ENCODE measurements around the gene DNTT.

DNA sequence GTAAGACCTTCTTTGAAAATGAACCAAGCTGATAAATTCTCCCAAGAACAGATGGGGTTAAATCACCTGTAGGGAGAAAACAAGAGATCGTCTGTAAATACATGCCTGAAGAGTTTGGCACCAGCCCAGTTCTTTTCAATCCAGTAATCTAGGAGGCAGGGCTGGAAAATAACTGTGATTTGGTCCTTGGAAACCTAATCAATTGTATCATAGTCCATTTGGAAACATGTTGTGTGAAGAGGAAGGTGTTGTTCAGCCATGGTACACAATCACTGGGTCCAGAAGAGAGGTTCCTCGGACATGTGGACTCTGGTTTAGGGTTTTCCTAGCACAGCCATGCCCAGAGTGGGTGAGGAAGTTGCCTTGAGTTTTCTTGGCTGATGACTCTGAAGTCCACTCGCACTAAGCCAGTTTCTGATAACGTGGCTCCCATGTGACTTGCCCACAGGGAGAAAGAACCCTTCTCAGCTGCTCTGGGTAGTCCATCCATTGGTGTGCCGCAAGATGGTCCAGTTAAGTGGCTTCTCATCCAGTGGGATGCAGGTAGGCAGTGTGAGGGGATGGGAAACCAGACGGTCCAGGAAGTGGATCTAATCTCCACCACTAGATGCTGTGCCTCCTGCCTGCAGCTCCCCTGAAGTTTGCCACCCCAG, 38.0 kb upstream of the DNTT start:
- TF ChIP-seq POLR2A (IDR thresholded peaks at IDR 0.05; ENCODE audit: low read length) (no peak), GATA1 (IDR thresholded peaks at IDR 0.05; ENCODE audit: low read depth, low read length) (no peak)
